Gastroesophageal sphincter (tissue), 3 donors: ENCODE data around the gene ANKHD1.

ENCODE experiments used
- CTCF ChIP-seq, 4 experiments: fragments of 200-600 bp in 2 of 4; fragments of 450-650 bp in 2 of 4; sonication (generic) in 1 of 4; IDR thresholded peaks; one replicate each; pipeline ENCODE4 v1.5.1; 2017 to 2019; ENCODE audit warnings: antibody characterized with exemption in 4 of 4, mild to moderate bottlenecking in 2 of 4, moderate library complexity in 2 of 4
- POLR2A ChIP-seq, 2 donors: fragments of 450-650 bp; IDR thresholded peaks; one replicate each; pipeline ENCODE4 v1.6.1; 2017; ENCODE audit warnings: antibody characterized with exemption in 2 of 2, mild to moderate bottlenecking in 2 of 2, moderate library complexity in 1 of 2

- TF ChIP-seq POLR2A (IDR thresholded peaks at IDR 0.05): no peak
- TF ChIP-seq CTCF (IDR thresholded peaks at IDR 0.05): no peak
Observed at GRCh38 chr5:140574165-140574564, 172.5 kb downstream of the ANKHD1 start.
